Psoas muscle (tissue), 8 donors: Measurements from ENCODE around the gene SPDEF. TPM values are rescaled to one million over a fixed set of nuclear protein-coding genes. Genes with fewer than 3 reads are reported as not detected.

Source experiments
- ATAC-seq, 4 donors: fragments of 200-7000 bp; cut with Tn5 transposase; one replicate each; pipeline ENCODE4 v1.9.1; 2020; ENCODE audit warnings: moderate library complexity in 3 of 4, mild to moderate bottlenecking in 2 of 4
- DNase-seq, 2 donors: peaks; one replicate each; pipeline ENCODE4 v3.0.0-alpha.2; 2020
- H3K27ac ChIP-seq: fragments of 200-600 bp; one replicate; pipeline ENCODE4 v1.8.0; 2022
- H3K27me3 ChIP-seq, 3 donors: fragments of 200-600 bp in 1 of 3; one replicate each; pipeline versions ENCODE4 v1.6.1 to v1.8.0; 2013 to 2022; ENCODE audit warnings: low read length in 2 of 3, mild to moderate bottlenecking in 2 of 3, moderate library complexity in 1 of 3; ENCODE audit not compliant: insufficient read depth in 3 of 3
- H3K36me3 ChIP-seq, 2 donors: fragments of 200-600 bp in 1 of 2; one replicate each; pipeline versions ENCODE4 v1.6.1 to v1.8.0; 2013 to 2022; ENCODE audit warnings: low read depth in 1 of 2, mild to moderate bottlenecking in 1 of 2, moderate library complexity in 1 of 2; ENCODE audit not compliant: insufficient read depth in 1 of 2
- H3K4me1 ChIP-seq: fragments of 200-600 bp; one replicate; pipeline ENCODE4 v1.8.0; 2022
- H3K4me3 ChIP-seq: fragments of 200-600 bp; one replicate; pipeline ENCODE4 v1.8.0; 2022; ENCODE audit warnings: mild to moderate bottlenecking
- H3K9me3 ChIP-seq: fragments of 200-600 bp; one replicate; pipeline ENCODE4 v1.8.0; 2022
- WGBS, 3 donors: extraction: QIAGEN DNeasy Blood & Tissue Kit; methylation state at CpG; one replicate each; pipeline versions ENCODE4 v1.1.6 to v1.1.7; 2013; 5-methylcytosine and 5-hydroxymethylcytosine counted together
- intact Hi-C, 2 donors: fragments of 100-400 bp; cut with DNase I; formaldehyde crosslinking; loops; one replicate each; pipeline versions ENCODE4 v1.11.0 to v1.14.2; 2022
- polyA plus RNA-seq, 3 donors: library from polyadenylated mRNA; stranded (reverse); fragments of 200-250 nt; gene quantifications; one replicate each; pipeline ENCODE4 v1.2.3, GENCODE V29; 2013
- total RNA-seq, 4 donors: library from RNA; stranded (reverse); fragmentation: NEBNext Ultra II Directional in 2 of 4; extraction: Animal tissue kit (Norgen Biotek cat#: 25700) in 2 of 4; gene quantifications; one replicate each; pipeline versions ENCODE4 v1.2.1 to v1.2.4, GENCODE V29; 2021 to 2023
- TF ChIP-seq, protein P1 (sequence below): fragments of 200-600 bp; IDR thresholded peaks from one replicate; pipeline ENCODE4 v1.8.0; 2022; ENCODE audit warnings: antibody characterized with exemption
- donor health status: healthy with polysubstance abuse.
- donor health status: DM: no; HTN: no; CAD: no; lungs with moderate emphysema.
- donor health status: Bipolar disorder and iron deficiency.
- donor health status: healthy.
- donor health status: DM: yes; HTN: yes; CAD: no.
- donor health status: DM: no; HTN: no; CAD: no.
- donor health status: DM: no; HTN: no; CAD: no.
- donor health status: DM: yes; HTN: yes; CAD: no.

The SPDEF gene
- total and polyA plus RNA-seq, 7 donors, result 0.03 to 0.22 (median 0.21) TPM; not detected in 2

GRCh38 chr6:34544052-34544604, 12.0 kb downstream of the SPDEF start:
- TF ChIP-seq, protein P1, sequence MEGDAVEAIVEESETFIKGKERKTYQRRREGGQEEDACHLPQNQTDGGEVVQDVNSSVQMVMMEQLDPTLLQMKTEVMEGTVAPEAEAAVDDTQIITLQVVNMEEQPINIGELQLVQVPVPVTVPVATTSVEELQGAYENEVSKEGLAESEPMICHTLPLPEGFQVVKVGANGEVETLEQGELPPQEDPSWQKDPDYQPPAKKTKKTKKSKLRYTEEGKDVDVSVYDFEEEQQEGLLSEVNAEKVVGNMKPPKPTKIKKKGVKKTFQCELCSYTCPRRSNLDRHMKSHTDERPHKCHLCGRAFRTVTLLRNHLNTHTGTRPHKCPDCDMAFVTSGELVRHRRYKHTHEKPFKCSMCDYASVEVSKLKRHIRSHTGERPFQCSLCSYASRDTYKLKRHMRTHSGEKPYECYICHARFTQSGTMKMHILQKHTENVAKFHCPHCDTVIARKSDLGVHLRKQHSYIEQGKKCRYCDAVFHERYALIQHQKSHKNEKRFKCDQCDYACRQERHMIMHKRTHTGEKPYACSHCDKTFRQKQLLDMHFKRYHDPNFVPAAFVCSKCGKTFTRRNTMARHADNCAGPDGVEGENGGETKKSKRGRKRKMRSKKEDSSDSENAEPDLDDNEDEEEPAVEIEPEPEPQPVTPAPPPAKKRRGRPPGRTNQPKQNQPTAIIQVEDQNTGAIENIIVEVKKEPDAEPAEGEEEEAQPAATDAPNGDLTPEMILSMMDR, result no peak
- H3K27me3 ChIP-seq, result no peaks in the 10 kb centered on the region
- H3K27ac ChIP-seq, result no peak overlapping the region
- no peaks in the 10 kb centered on the region for H3K36me3 ChIP-seq
- DNase-seq, result no peak
- H3K4me3 ChIP-seq, result no peak overlapping the region
- H3K4me1 ChIP-seq, result no peaks in the 10 kb centered on the region
- intact Hi-C loops, result no loop called here
- no peak for ATAC-seq
- 90 to 91% (median 90%) methylated on average over 26 to 27 of the region's 27 CpGs for WGBS, 3 donors
- no peaks in the 10 kb centered on the region for H3K9me3 ChIP-seq

DNA sequence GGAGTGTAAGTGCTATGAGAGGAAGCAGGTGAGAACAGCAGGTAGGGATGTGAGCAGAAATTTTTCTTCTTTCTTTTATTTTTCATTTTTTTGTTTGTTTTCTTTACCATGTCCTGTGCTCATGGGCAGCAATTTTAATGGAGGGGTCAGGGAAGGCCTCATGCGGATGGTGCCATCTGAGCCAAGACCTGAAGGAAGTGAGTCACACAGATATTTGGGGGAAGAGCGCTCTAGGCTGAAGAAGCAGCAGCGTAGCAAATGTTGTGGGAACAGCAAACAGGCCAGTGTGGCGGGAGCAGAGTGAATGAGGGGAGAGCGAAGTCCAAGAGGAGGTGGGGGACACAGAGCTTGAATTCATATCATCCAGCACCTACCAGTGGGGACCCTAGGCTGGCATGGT, 12.7 kb downstream of the SPDEF start:
- H3K4me1 ChIP-seq, result no peaks in the 10 kb centered on the region
- DNase-seq (no peak), ATAC-seq (peak in 1 of 4 donors; percentile 36)
- WGBS, 3 donors, result 79 to 89% (median 81%) methylated on average over 5 of the region's 5 CpGs
- no peaks in the 10 kb centered on the region for H3K27me3 ChIP-seq
- H3K27ac ChIP-seq, result no peak overlapping the region
- intact Hi-C loops, result no loop called here
- no peaks in the 10 kb centered on the region for H3K36me3 ChIP-seq
- H3K9me3 ChIP-seq, result no peaks in the 10 kb centered on the region
- H3K4me3 ChIP-seq, result no peak overlapping the region
- TF ChIP-seq, protein P1, result no peak

GRCh38 chr6:34540841-34541240, 15.3 kb downstream of the SPDEF start:
- TF ChIP-seq, protein P1, result no peak
- WGBS, 3 donors, result 94 to 97% (median 96%) methylated on average over 8 of the region's 8 CpGs
- Histone ChIP-seq H3K36me3 (no peaks in the 10 kb centered on the region), H3K27me3 (no peaks in the 10 kb centered on the region), H3K9me3 (no peaks in the 10 kb centered on the region), H3K4me3 (no peak overlapping the region), H3K4me1 (no peaks in the 10 kb centered on the region), H3K27ac (no peak overlapping the region)
- intact Hi-C loops, result no loop called here
- DNase-seq, result no peak
- no peak for ATAC-seq

DNA sequence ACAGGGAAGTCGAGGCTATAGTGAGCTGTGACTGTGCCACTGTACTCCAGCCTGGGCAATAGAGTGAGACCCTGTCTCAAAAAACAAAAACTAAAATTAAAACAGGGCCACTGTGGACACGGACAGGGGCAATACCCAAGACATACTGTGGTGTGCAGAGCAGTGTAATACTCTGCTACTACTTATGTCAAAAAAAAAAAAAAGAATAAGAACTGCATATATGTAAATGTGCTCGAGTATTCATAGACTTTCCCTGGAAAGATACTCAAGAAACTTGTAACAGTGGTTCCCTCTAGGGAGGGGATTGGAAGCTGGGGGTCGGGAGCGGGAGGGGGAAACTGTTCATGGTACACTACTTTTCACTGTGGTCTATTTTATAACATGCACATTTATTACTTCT, 15.9 kb downstream of the SPDEF start:
- Histone ChIP-seq H3K36me3 (no peaks in the 10 kb centered on the region), H3K27me3 (no peaks in the 10 kb centered on the region), H3K4me3 (no peak overlapping the region), H3K9me3 (no peaks in the 10 kb centered on the region), H3K4me1 (no peaks in the 10 kb centered on the region), H3K27ac (no peak overlapping the region)
- intact Hi-C loops, result no loop called here
- TF ChIP-seq, protein P1, result no peak
- ATAC-seq (no peak), DNase-seq (no peak)
- 65 to 76% (median 65%) methylated on average over 5 of the region's 5 CpGs for WGBS, 3 donors

DNA sequence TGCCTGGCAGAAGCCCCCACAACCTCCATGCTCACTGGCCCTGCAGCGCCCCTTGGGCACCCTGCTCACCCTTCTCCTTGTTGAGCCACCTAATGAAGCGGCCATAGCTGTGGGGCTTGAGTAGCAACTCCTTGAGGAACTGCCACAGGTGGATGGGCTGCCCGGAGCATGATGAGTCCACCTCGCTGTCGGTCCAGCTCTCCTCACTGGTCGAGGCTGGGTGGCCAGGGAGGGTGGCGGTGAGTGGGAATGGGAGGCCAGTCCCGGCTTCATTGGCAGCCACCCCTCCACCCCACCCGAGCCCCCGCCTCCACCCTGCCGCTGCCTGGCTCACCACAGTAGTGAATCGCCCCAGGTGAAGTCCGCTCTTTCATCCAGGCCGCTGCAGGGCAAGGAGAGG, 16.9 kb downstream of the SPDEF start:
- no peaks in the 10 kb centered on the region for H3K9me3 ChIP-seq
- WGBS, 3 donors, result 77 to 83% (median 78%) methylated on average over 10 to 14 of the region's 14 CpGs
- no peak for ATAC-seq
- DNase-seq, result no peak
- intact Hi-C loops, result no loop called here
- H3K27me3 ChIP-seq, result no peaks in the 10 kb centered on the region
- H3K4me3 ChIP-seq, result no peak overlapping the region
- no peaks in the 10 kb centered on the region for H3K4me1 ChIP-seq
- H3K36me3 ChIP-seq, result no peaks in the 10 kb centered on the region
- H3K27ac ChIP-seq, result no peak overlapping the region
- TF ChIP-seq, protein P1, result no peak
